Left lobe of liver (tissue), 2 donors: ENCODE measurements around the gene SLC9A5. TPM values are rescaled to one million over a fixed set of nuclear protein-coding genes. Genes with fewer than 3 reads are reported as not detected.

Source experiments
- ATAC-seq: fragments of 200-7000 bp; cut with Tn5 transposase; one replicate; pipeline ENCODE4 v1.9.1; 2020; ENCODE audit warnings: mild to moderate bottlenecking, moderate library complexity
- DNase-seq: peaks from one replicate; pipeline ENCODE4 v3.0.0-alpha.2; 2020; ENCODE audit warnings: low spot score
- total RNA-seq: library from RNA; stranded (reverse); gene quantifications from one replicate; pipeline ENCODE4 v1.2.1, GENCODE V29; 2021
- donor health status: DM: no; HTN: no; CAD: no; lungs with moderate emphysema.
- donor health status: DM: no; HTN: yes; CAD: no.

The SLC9A5 gene
- total RNA-seq, 1 donor from 2014 or later, result 0.30 TPM

- ATAC-seq (no peak), DNase-seq (no peak)
These were observed 6.9 kb downstream of the SLC9A5 start for GRCh38 chr16:67255553-67256221.

GRCh38 chr16:67256701-67257230, 8.0 kb downstream of the SLC9A5 start:
- DNase-seq, result no peak
- ATAC-seq, result no peak

- ATAC-seq (no peak), DNase-seq (no peak)
These were observed 8.8 kb downstream of the SLC9A5 start for GRCh38 chr16:67257486-67258160.

- DNase-seq (no peak), ATAC-seq (no peak)
These were observed 9.5 kb downstream of the SLC9A5 start for GRCh38 chr16:67258161-67258835.

- no peak for ATAC-seq
- DNase-seq, result no peak
These were observed 10.9 kb downstream of the SLC9A5 start for GRCh38 chr16:67259705-67260104.

GRCh38 chr16:67260426-67261063, 11.8 kb downstream of the SLC9A5 start:
- ATAC-seq (peak; percentile 93), DNase-seq (no peak)

- no peak for ATAC-seq
- DNase-seq, result no peak
These were observed 14.4 kb downstream of the SLC9A5 start for GRCh38 chr16:67263201-67263600.

- DNase-seq, result no peak
- no peak for ATAC-seq
These were observed 15.5 kb downstream of the SLC9A5 start for GRCh38 chr16:67264277-67264676.

- DNase-seq, result no peak
- ATAC-seq, result no peak
These were observed 16.1 kb downstream of the SLC9A5 start for GRCh38 chr16:67264866-67265265.

GRCh38 chr16:67265834-67266233, 17.1 kb downstream of the SLC9A5 start:
- DNase-seq (no peak), ATAC-seq (no peak)

- DNase-seq (no peak), ATAC-seq (peak; percentile 35)
These were observed 19.4 kb downstream of the SLC9A5 start for GRCh38 chr16:67268136-67268579.

GRCh38 chr16:67269766-67270165, 21.0 kb downstream of the SLC9A5 start:
- ATAC-seq, result no peak
- no peak for DNase-seq

- ATAC-seq, result no peak
- DNase-seq, result no peak
These were observed 22.2 kb downstream of the SLC9A5 start for GRCh38 chr16:67270931-67271338.

- no peak for ATAC-seq
- no peak for DNase-seq
These were observed 22.7 kb downstream of the SLC9A5 start for GRCh38 chr16:67271446-67271845.

- DNase-seq, result no peak
- ATAC-seq, result no peak
These were observed 26.5 kb downstream of the SLC9A5 start for GRCh38 chr16:67275321-67275720.

GRCh38 chr16:67277294-67277998, 28.7 kb downstream of the SLC9A5 start:
- DNase-seq (no peak), ATAC-seq (no peak)

GRCh38 chr16:67277999-67278772, 29.4 kb downstream of the SLC9A5 start:
- no peak for ATAC-seq
- DNase-seq, result no peak

- ATAC-seq (no peak), DNase-seq (no peak)
These were observed 30.1 kb downstream of the SLC9A5 start for GRCh38 chr16:67278773-67279295.

GRCh38 chr16:67279296-67280089, 30.7 kb downstream of the SLC9A5 start, which contains the start of gene PLEKHG4:
Gene PLEKHG4 (plus strand): TSS chr16:67279532. CDS start chr16:67280045, 513 bp downstream.
- peak; percentile 54 for DNase-seq
- ATAC-seq, result peak; percentile 88
